ENCODE data around the gene TMEM87B.

TMEM87B gene

GRCh38 chr2:112166806-112167499 lies 111.9 kb downstream of the TMEM87B start:
- no peak for DNase-seq (ENCODE audit: low spot score)

- no peak for DNase-seq (ENCODE audit: low spot score)
Measured at GRCh38 chr2:112168422-112169124, 113.5 kb downstream of the TMEM87B start.
